Ovary (tissue), 3 donors: ENCODE results near the gene RTCA.

Source experiments
- CTCF ChIP-seq, 3 donors: fragments of 450-650 bp in 2 of 3; fragments of 200-600 bp in 1 of 3; IDR thresholded peaks; one replicate each; pipeline versions ENCODE4 v1.5.1 to v1.8.0; 2016 to 2022; ENCODE audit warnings: antibody characterized with exemption in 3 of 3, mild to moderate bottlenecking in 1 of 3
- EP300 ChIP-seq: sonication (generic); formaldehyde crosslinking; IDR thresholded peaks from one replicate; pipeline ENCODE4 v1.6.1; 2017; ENCODE audit warnings: antibody characterized with exemption
- POLR2A ChIP-seq: fragments of 450-650 bp; IDR thresholded peaks from one replicate; pipeline ENCODE4 v1.6.1; 2017; ENCODE audit warnings: antibody characterized with exemption, mild to moderate bottlenecking, moderate library complexity
- donor health status: DM: no; HTN: no; CAD: no.

- no peak for TF ChIP-seq CTCF (IDR thresholded peaks at IDR 0.05)
- TF ChIP-seq POLR2A, result no peak
- no peak for TF ChIP-seq EP300
Measured at GRCh38 chr1:100305954-100306353, 39.9 kb downstream of the RTCA start.
